ENCODE results near the gene MAP2K1. TPM values are rescaled to one million over a fixed set of nuclear protein-coding genes. Genes with fewer than 3 reads are reported as not detected.
A peak's percentile ranks its signal among the peaks of the same experiment; 100 is the strongest.

MAP2K1 gene
- total RNA-seq, 4 donors from 2014 or later = 13.2 to 46.4 (median 33.5) TPM

DNA sequence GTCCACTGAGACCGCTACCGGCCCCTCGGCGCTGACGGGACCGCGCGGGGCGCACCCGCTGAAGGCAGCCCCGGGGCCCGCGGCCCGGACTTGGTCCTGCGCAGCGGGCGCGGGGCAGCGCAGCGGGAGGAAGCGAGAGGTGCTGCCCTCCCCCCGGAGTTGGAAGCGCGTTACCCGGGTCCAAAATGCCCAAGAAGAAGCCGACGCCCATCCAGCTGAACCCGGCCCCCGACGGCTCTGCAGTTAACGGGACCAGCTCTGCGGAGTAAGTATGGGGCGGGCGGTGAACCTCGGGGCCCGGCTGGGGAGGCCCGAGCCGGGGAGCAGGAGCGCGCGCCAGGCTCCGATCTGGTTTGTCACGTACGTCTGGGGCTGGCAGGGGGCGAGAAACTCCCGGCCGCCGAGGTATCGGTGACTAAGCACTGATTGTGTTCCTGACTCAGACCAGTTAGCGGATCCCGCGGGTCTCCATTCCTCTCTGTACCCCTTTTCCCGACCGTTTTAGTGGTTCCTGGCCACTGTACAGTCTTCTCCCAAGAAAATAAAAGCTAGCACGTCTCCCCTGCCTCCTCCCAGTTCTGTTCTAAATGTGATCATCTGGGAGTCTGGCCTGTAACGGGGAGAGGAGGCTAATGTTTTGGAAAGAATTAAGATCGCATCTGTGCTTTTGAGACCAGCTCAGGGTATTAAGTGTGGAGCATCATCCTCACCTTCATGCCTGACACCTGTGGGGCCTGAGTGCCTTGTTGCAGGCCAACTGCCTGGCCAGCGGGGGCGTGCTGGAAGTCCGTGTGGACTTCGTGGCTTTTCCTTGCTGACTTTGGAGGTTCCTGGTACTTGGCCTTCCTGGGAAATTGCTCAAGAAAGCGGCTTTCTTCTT, 691 bp downstream of the MAP2K1 start:
- Histone ChIP-seq H3K4me1 (peaks cover 0 to 5% of the 10 kb centered on the region in 2 donors), H3K36me3 (no peaks in the 10 kb centered on the region), H3K9me3 (no peaks in the 10 kb centered on the region), H3K27me3 (no peaks in the 10 kb centered on the region), H3K27ac (peak overlapping the region; percentile 88 to 93), H3K4me3 (peak overlapping the region; percentile 68 to 81)
- DNase-seq = peak; percentile 65
- intact Hi-C loops (cut with DNase I; ENCODE audit: low total_unique reads) = loop anchor here (5.0 kb wide), 1 partner anchor 110 kb away; the partner anchor contains the start of gene SNAPC5
- TF ChIP-seq, protein P1, sequence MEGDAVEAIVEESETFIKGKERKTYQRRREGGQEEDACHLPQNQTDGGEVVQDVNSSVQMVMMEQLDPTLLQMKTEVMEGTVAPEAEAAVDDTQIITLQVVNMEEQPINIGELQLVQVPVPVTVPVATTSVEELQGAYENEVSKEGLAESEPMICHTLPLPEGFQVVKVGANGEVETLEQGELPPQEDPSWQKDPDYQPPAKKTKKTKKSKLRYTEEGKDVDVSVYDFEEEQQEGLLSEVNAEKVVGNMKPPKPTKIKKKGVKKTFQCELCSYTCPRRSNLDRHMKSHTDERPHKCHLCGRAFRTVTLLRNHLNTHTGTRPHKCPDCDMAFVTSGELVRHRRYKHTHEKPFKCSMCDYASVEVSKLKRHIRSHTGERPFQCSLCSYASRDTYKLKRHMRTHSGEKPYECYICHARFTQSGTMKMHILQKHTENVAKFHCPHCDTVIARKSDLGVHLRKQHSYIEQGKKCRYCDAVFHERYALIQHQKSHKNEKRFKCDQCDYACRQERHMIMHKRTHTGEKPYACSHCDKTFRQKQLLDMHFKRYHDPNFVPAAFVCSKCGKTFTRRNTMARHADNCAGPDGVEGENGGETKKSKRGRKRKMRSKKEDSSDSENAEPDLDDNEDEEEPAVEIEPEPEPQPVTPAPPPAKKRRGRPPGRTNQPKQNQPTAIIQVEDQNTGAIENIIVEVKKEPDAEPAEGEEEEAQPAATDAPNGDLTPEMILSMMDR (IDR thresholded peaks at IDR 0.05) = peak in 3 of 4 experiments; percentile 2 to 26 (median 9)
- TF ChIP-seq POLR2A (IDR thresholded peaks at IDR 0.05) = no peak

DNA sequence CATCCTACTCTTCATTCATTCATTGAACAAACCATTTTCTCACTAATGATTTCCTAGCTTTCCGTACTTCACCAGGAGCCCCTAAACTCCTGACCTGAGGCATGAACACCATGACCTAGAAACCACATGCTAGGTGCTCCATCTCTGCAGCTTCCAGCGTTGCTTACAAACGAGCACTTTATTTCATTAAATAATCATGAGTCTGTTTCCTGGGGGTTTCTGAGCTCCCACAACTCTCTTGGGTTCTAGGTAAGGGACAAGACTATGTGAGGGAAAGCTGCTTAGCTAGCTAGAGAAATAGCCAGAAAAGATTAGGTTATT, 1.3 kb downstream of the MAP2K1 start:
- intact Hi-C loops (cut with DNase I; ENCODE audit: low total_unique reads) = loop anchor here (5.0 kb wide), 1 partner anchor 109 kb away; the partner anchor contains the start of gene SNAPC5
- Histone ChIP-seq H3K9me3 (no peaks in the 10 kb centered on the region), H3K4me3 (peak overlapping the region; percentile 68 to 81), H3K4me1 (peaks cover 0 to 5% of the 10 kb centered on the region in 2 donors), H3K27ac (peak overlapping the region; percentile 88 to 93), H3K36me3 (no peaks in the 10 kb centered on the region), H3K27me3 (no peaks in the 10 kb centered on the region)
- DNase-seq = no peak
- no peak for TF ChIP-seq POLR2A (IDR thresholded peaks at IDR 0.05)
- TF ChIP-seq, protein P1 (IDR thresholded peaks at IDR 0.05) = no peak

DNA sequence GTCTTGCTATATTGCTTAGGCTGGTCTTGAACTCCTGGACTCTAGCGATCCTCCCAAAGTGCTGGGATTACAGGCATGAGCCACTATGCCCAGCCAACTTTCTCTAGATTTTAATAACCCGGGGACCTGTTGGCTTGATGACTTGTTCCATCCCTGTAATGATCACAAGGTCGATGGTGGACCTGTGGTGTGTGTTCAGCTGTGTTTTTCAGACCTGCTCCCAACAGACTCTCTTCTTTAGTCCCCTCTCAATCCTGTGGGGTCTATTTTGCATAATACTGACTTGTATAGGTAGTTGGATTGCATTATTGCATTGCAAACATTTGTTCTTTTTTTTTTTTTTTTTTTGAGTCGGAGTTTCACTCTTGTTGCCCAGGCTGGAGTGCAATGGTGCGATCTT, 1.9 kb downstream of the MAP2K1 start:
- Histone ChIP-seq H3K27me3 (no peaks in the 10 kb centered on the region), H3K27ac (no peak overlapping the region), H3K9me3 (no peaks in the 10 kb centered on the region), H3K4me3 (no peak overlapping the region), H3K36me3 (no peaks in the 10 kb centered on the region), H3K4me1 (peaks cover 0 to 5% of the 10 kb centered on the region in 2 donors)
- no peak for DNase-seq
- TF ChIP-seq POLR2A (IDR thresholded peaks at IDR 0.05) = no peak
- TF ChIP-seq, protein P1 (IDR thresholded peaks at IDR 0.05) = no peak
- intact Hi-C loops (cut with DNase I; ENCODE audit: low total_unique reads) = loop anchor here (5.0 kb wide), 1 partner anchor 109 kb away; the partner anchor contains the start of gene SNAPC5

DNA sequence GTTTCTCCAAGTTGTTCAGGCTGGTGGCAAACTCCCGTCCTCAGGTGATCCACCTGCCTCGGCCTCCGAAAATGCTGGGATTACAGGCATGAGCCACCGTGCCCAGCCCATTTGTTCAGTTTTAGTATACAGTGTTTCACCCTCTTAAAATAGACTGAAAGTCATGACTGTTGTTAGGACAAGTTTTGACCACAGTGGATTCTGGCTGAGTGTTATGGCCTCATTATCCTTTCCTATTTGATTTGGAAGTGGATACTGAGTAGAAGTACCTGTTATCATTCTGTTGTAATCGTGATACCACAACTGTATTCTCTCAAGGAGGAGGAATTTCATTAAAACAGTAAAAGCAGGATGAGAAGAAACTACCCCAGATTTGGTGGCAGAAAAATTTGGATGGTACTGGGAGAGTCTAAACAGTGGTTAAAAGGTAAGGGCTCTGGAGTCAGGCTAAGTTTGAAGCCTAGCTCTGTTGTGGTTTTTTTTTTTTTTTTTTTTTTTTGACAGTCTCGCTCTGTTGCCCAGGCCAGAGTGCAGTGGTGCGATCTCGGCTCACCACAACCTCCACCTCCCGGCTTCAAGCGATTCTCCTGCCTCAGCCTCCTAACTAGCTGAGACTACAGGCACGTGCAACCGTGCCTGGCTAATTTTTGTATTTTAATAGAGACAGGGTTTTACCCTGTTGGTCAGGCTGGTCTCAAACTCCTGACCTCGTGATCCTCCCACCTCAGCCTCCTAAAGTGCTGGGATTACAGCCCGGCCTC, 2.6 kb downstream of the MAP2K1 start:
- TF ChIP-seq, protein P1 (IDR thresholded peaks at IDR 0.05) = no peak
- no peak for TF ChIP-seq POLR2A (IDR thresholded peaks at IDR 0.05)
- Histone ChIP-seq H3K27me3 (no peaks in the 10 kb centered on the region), H3K36me3 (no peaks in the 10 kb centered on the region), H3K4me1 (peaks cover 0 to 5% of the 10 kb centered on the region in 2 donors), H3K4me3 (no peak overlapping the region), H3K27ac (no peak overlapping the region), H3K9me3 (no peaks in the 10 kb centered on the region)
- intact Hi-C loops (cut with DNase I; ENCODE audit: low total_unique reads) = loop anchor here (5.0 kb wide), 1 partner anchor 108 kb away; the partner anchor contains the start of gene SNAPC5
- DNase-seq = no peak
